GM12878 (cell line): Measurements from ENCODE around the gene AIFM1. TPM values are rescaled to one million over a fixed set of nuclear protein-coding genes. Genes with fewer than 3 reads are reported as not detected.

Experiments
- ATAC-seq: fragments of 200-7000 bp; cut with Tn5 transposase; 3 replicates; pipeline ENCODE4 v1.9.1; 2020; ENCODE audit warnings: mild to moderate bottlenecking, moderate library complexity
- BruUV-seq: library from RNA; stranded (reverse); fragments of 400-500 nt; replicated peaks from 2 replicates; lab custom pipeline; 2021; lab: Mats Ljungman, UMichigan
- CTCF ChIA-PET: fragments of 300-600 bp; sonication (Branson Sonifier 250); formaldehyde crosslinking; extraction: SDS; loops from one replicate; lab custom pipeline; 2021; ENCODE audit warnings: inconsistent platforms; lab: Yijun Ruan, JAX
- POLR2A ChIA-PET: fragments of 350-600 bp; formaldehyde crosslinking; extraction: SDS; loops from one replicate; lab custom pipeline; 2021; ENCODE audit warnings: inconsistent platforms; lab: Charles Lee
- RAD21 ChIA-PET: fragments of 300-600 bp; sonication (Branson Sonifier 250); formaldehyde crosslinking; loops from one replicate; lab custom pipeline; 2023; ENCODE audit warnings: antibody characterized with exemption; ENCODE audit not compliant: unreplicated experiment; lab: Charles Lee
- SMC1A ChIA-PET: fragments of 300-600 bp; sonication (Branson Sonifier 250); formaldehyde crosslinking; loops from one replicate; lab custom pipeline; 2023; ENCODE audit not compliant: unreplicated experiment, uncharacterized antibody; lab: Charles Lee
- DNase-seq: peaks from one replicate; pipeline ENCODE4 v3.0.0-alpha.2; 2011; ENCODE audit warnings: low read depth, low spot score
- FAIRE-seq: peaks from 3 replicates; lab custom pipeline; 2011; peaks lifted over from hg19 to GRCh38; lab: Jason Lieb, UNC
- H2AFZ ChIP-seq: 2 replicates; pipeline ENCODE4 v1.6.0; 2011; ENCODE audit warnings: low read depth, low read length, control low read depth; ENCODE audit not compliant: control insufficient read depth
- H3K27ac ChIP-seq: 2 replicates; pipeline ENCODE4 v1.5.1; 2011; ENCODE audit warnings: control low read depth; ENCODE audit not compliant: control insufficient read depth, insufficient read depth
- H3K27me3 ChIP-seq, 2 experiments: replicated peaks in 1 of 2; 2 replicates each; pipeline versions ENCODE4 v1.6.0 to v1.6.1; 2011; ENCODE audit warnings: low read length in 1 of 2; ENCODE audit not compliant: control insufficient read depth in 2 of 2, insufficient read depth in 2 of 2
- H3K36me3 ChIP-seq, 2 experiments: 2 replicates each; pipeline ENCODE4 v1.5.1; 2011; ENCODE audit warnings: low read length in 1 of 2; ENCODE audit not compliant: control insufficient read depth in 2 of 2, insufficient read depth in 2 of 2
- H3K4me1 ChIP-seq: 2 replicates; pipeline ENCODE4 v1.6.1; 2011; ENCODE audit warnings: mild to moderate bottlenecking, low read length, moderate library complexity, mixed read lengths; ENCODE audit not compliant: control insufficient read depth, insufficient read depth
- H3K4me2 ChIP-seq: 2 replicates; pipeline ENCODE4 v1.6.0; 2011; ENCODE audit warnings: control low read depth; ENCODE audit not compliant: control insufficient read depth, insufficient read depth
- H3K4me3 ChIP-seq: fragments of 200-600 bp; sonication (generic); 2 replicates; pipeline ENCODE4 v1.5.1; 2016
- H3K79me2 ChIP-seq: 2 replicates; pipeline ENCODE4 v1.6.0; 2011; ENCODE audit warnings: low read length; ENCODE audit not compliant: control insufficient read depth, insufficient read depth
- H3K9ac ChIP-seq: 2 replicates; pipeline ENCODE4 v1.8.0; 2011; ENCODE audit warnings: low read length, control low read depth, mixed read lengths; ENCODE audit not compliant: control insufficient read depth, insufficient read depth
- H3K9me3 ChIP-seq: replicated peaks from 3 replicates; pipeline ENCODE4 v1.5.1; 2011; ENCODE audit warnings: mild to moderate bottlenecking, low read length; ENCODE audit not compliant: control insufficient read depth, insufficient read depth
- H4K20me1 ChIP-seq: 2 replicates; pipeline ENCODE4 v1.6.0; 2011; ENCODE audit not compliant: control insufficient read depth, insufficient read depth
- GABPA ChIP-seq: IDR thresholded peaks from 2 replicates; pipeline ENCODE4 v1.6.1; 2014; ENCODE audit warnings: antibody characterized with exemption, low read depth, mild to moderate bottlenecking, inconsistent platforms
- JUND ChIP-seq: IDR thresholded peaks from 2 replicates; pipeline ENCODE4 v1.6.1; 2012; ENCODE audit warnings: low read depth, mild to moderate bottlenecking, low read length, improper control_type of control experiment, moderate library complexity
- MYC ChIP-seq: IDR thresholded peaks from 2 replicates; pipeline ENCODE4 v1.6.1; 2011; ENCODE audit warnings: mild to moderate bottlenecking, low read length, moderate library complexity, inconsistent platforms; ENCODE audit not compliant: insufficient read depth, insufficient replicate concordance, insufficient read length, severe bottlenecking
- RAD51 ChIP-seq: fragments of 450-650 bp; IDR thresholded peaks from 2 replicates; pipeline ENCODE4 v1.6.1; 2016; ENCODE audit warnings: moderate library complexity, mild to moderate bottlenecking, inconsistent platforms
- RB1 ChIP-seq: fragments of 450-650 bp; formaldehyde crosslinking; IDR thresholded peaks from 2 replicates; pipeline ENCODE4 v1.6.1; 2017; ENCODE audit warnings: mild to moderate bottlenecking, borderline replicate concordance
- RBBP5 ChIP-seq: fragments of 200-600 bp; sonication (generic); conservative IDR thresholded peaks from 2 replicates; pipeline ENCODE4 v1.6.1; 2016
- WRNIP1 ChIP-seq: IDR thresholded peaks from 2 replicates; pipeline ENCODE4 v1.6.1; 2011; ENCODE audit warnings: low read depth, low read length, improper control_type of control experiment, borderline replicate concordance
- ZNF384 ChIP-seq: IDR thresholded peaks from 2 replicates; pipeline ENCODE4 v1.6.1; 2012; ENCODE audit warnings: low read depth, mild to moderate bottlenecking, low read length, improper control_type of control experiment, borderline replicate concordance
- WGBS: methylation state at CpG from one replicate; pipeline ENCODE4 v1.1.6; 2016; ENCODE audit warnings: low lambda C conversion rate; ENCODE audit not compliant: insufficient replicate concordance, insufficient coverage; ENCODE audit errors: missing lambda C conversion rate; 5-methylcytosine and 5-hydroxymethylcytosine counted together
- in situ Hi-C: fragments of 300-500 bp; cut with MboI; formaldehyde crosslinking; loops from 9 replicates; pipeline ENCODE4 v1.14.3; 2018; ENCODE audit warnings: mixed read lengths
- intact Hi-C: fragments of 100-400 bp; cut with micrococcal nuclease; formaldehyde crosslinking; loops from one replicate; pipeline ENCODE4 v1.14.2; 2022; ENCODE audit not compliant: unreplicated experiment
- polyA plus RNA-seq, 11 experiments: library from polyadenylated mRNA; depleted of rRNA in 4 of 11; unstranded in 6 of 11; stranded (reverse) in 5 of 11; fragments of >200 nt; fragmentation: Nextera tagmentation in 4 of 11; fragmentation: Illumina TruSeq in 1 of 11; extraction: Ambion mirVana in 4 of 11; extraction: Trizol in 1 of 11; gene quantifications; 1 replicate in 1 of 11; 2 replicates in 10 of 11; pipeline versions ENCODE4 v1.2.1 to v1.2.3, GENCODE V29; 2011 to 2016; ENCODE audit warnings: inconsistent platforms in 2 of 11, missing spikeins in 2 of 11, low read depth in 1 of 11
- total RNA-seq, 4 experiments: library from RNA; depleted of rRNA in 3 of 4; stranded (reverse); fragments of >200 nt in 3 of 4; fragmentation: Illumina TruSeq in 1 of 4; extraction: Trizol in 1 of 4; gene quantifications; 2 replicates each; pipeline versions ENCODE4 v1.2.1 to v1.2.3, GENCODE V29; 2013 to 2021
- TF ChIP-seq, protein P1 (sequence below): fragments of 450-650 bp; IDR thresholded peaks from 2 replicates; pipeline ENCODE4 v1.6.1; 2018; ENCODE audit warnings: borderline replicate concordance, mild to moderate bottlenecking; ENCODE audit not compliant: partially characterized antibody

AIFM1 gene
- total and polyA plus RNA-seq, 10 of the 15 experiments (the other 5 are each of a cell fraction or from before 2014, with no cell fraction given) = 44.2 to 121 (median 80.0) TPM

- BruUV-seq = no TSS peak
- in situ Hi-C loops = loop anchor here (25.0 kb wide), 1 partner anchor 573 kb away; no protein-coding TSS in a partner anchor
- WGBS = 29% methylated on average over 2 of the region's 2 CpGs
These were observed 19.2 kb upstream of the AIFM1 start for GRCh38 chrX:130184857-130185256.

More at GRCh38 chrX:130184857-130185256, 19.2 kb upstream of the AIFM1 start:
- intact Hi-C loops = no loop called here
- H3K27ac ChIP-seq = no peak overlapping the region
- TF ChIP-seq RAD51 = no peak
- no peak for TF ChIP-seq JUND
- TF ChIP-seq, protein P1, sequence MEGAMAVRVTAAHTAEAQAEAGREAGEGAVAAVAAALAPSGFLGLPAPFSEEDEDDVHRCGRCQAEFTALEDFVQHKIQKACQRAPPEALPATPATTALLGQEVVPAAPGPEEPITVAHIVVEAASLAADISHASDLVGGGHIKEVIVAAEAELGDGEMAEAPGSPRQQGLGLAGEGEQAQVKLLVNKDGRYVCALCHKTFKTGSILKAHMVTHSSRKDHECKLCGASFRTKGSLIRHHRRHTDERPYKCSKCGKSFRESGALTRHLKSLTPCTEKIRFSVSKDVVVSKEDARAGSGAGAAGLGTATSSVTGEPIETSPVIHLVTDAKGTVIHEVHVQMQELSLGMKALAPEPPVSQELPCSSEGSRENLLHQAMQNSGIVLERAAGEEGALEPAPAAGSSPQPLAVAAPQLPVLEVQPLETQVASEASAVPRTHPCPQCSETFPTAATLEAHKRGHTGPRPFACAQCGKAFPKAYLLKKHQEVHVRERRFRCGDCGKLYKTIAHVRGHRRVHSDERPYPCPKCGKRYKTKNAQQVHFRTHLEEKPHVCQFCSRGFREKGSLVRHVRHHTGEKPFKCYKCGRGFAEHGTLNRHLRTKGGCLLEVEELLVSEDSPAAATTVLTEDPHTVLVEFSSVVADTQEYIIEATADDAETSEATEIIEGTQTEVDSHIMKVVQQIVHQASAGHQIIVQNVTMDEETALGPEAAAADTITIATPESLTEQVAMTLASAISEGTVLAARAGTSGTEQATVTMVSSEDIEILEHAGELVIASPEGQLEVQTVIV = no peak
- TF ChIP-seq GABPA = no peak
- no peak for TF ChIP-seq RBBP5
- TF ChIP-seq RB1 = no peak
- TF ChIP-seq MYC = no peak
- TF ChIP-seq WRNIP1 = no peak
- no peak for TF ChIP-seq ZNF384
- ATAC-seq = no peak
- no peak overlapping the region for H3K9ac ChIP-seq
- H3K36me3 ChIP-seq = 0 out of 4 replicates have a peak, but pooled peaks cover 0 to 3% of the 10 kb centered on the region in 2 experiments
- SMC1A ChIA-PET = no interaction called here
- H3K9me3 ChIP-seq = no peaks in the 10 kb centered on the region; the same call in 2 of the 3 replicates
- POLR2A ChIA-PET = interaction anchor here (0.7 kb wide), 1 partner anchor 60 kb away, joined by 3 read pairs; no protein-coding TSS in a partner anchor
- peaks cover 2% of the 10 kb centered on the region; the same call in 1 of the 2 replicates for H3K79me2 ChIP-seq
- FAIRE-seq = no peak
- DNase-seq = no peak
- no peak overlapping the region for H3K4me2 ChIP-seq
- CTCF ChIA-PET = interaction anchor here (1.0 kb wide), 1 partner anchor 105 kb away, joined by 3 read pairs; no protein-coding TSS in a partner anchor
- no peaks in the 10 kb centered on the region for H4K20me1 ChIP-seq
- H3K4me1 ChIP-seq = peaks cover 7% of the 10 kb centered on the region
- RAD21 ChIA-PET = no interaction called here
- no peak overlapping the region for H3K4me3 ChIP-seq
- H2AFZ ChIP-seq = no peak overlapping the region
- H3K27me3 ChIP-seq = no peaks in the 10 kb centered on the region
